ENCODE measurements around the gene MS4A8. TPM values are rescaled to one million over a fixed set of nuclear protein-coding genes. Genes with fewer than 3 reads are reported as not detected.

The MS4A8 gene
- total RNA-seq, 4 donors from 2014 or later: not detected

- DNase-seq: no peak
- Histone ChIP-seq H3K9me3 (no peaks in the 10 kb centered on the region), H3K4me1 (no peaks in the 10 kb centered on the region), H3K36me3 (no peaks in the 10 kb centered on the region), H3K27ac (no peak overlapping the region), H3K27me3 (no peaks in the 10 kb centered on the region), H3K4me3 (replicated peaks in 1 of 3) (no peak overlapping the region)
- TF ChIP-seq POLR2A (IDR thresholded peaks at IDR 0.05): no peak
- TF ChIP-seq CTCF (IDR thresholded peaks at IDR 0.05): no peak
- intact Hi-C loops (cut with DNase I): no loop called here
- WGBS, 2 donors: 88 to 89% methylated on average over 10 to 11 of the region's 11 CpGs
These were observed 64.4 kb downstream of the MS4A8 start for GRCh38 chr11:60763692-60764369.

GRCh38 chr11:60764879-60765278, 65.5 kb downstream of the MS4A8 start:
- no peaks in the 10 kb centered on the region for H3K36me3 ChIP-seq
- H3K9me3 ChIP-seq: no peaks in the 10 kb centered on the region
- WGBS, 2 donors: 15 to 32% methylated on average over 1 of the region's 1 CpG
- no peaks in the 10 kb centered on the region for H3K4me1 ChIP-seq
- H3K27ac ChIP-seq: no peak overlapping the region
- no peaks in the 10 kb centered on the region for H3K27me3 ChIP-seq
- no peak for DNase-seq
- no peak overlapping the region for H3K4me3 ChIP-seq (replicated peaks in 1 of 3)
- no peak for TF ChIP-seq CTCF (IDR thresholded peaks at IDR 0.05)
- no peak for TF ChIP-seq POLR2A (IDR thresholded peaks at IDR 0.05)
- intact Hi-C loops (cut with DNase I): no loop called here

GRCh38 chr11:60765355-60765754, 65.9 kb downstream of the MS4A8 start:
- H3K36me3 ChIP-seq: no peaks in the 10 kb centered on the region
- no peak for DNase-seq
- H3K4me1 ChIP-seq: no peaks in the 10 kb centered on the region
- H3K27me3 ChIP-seq: no peaks in the 10 kb centered on the region
- intact Hi-C loops (cut with DNase I): no loop called here
- WGBS, 2 donors: 94% methylated on average over 5 of the region's 5 CpGs
- no peaks in the 10 kb centered on the region for H3K9me3 ChIP-seq
- TF ChIP-seq POLR2A (IDR thresholded peaks at IDR 0.05) (no peak), CTCF (IDR thresholded peaks at IDR 0.05) (no peak)
- H3K4me3 ChIP-seq (replicated peaks in 1 of 3): no peak overlapping the region
- no peak overlapping the region for H3K27ac ChIP-seq

Other genes starting within 250 kb of the MS4A8 start
- under 1 TPM in 2 of 4 donors, not detected in 2; 0.13 to 0.25 TPM for gene MS4A1, start 243.8 kb upstream of the MS4A8 start, total RNA-seq
- not detected for gene MS4A12, start 206.8 kb upstream of the MS4A8 start, total RNA-seq
- gene MS4A13, start 184.2 kb upstream of the MS4A8 start, total RNA-seq: not detected
- gene MS4A18, start 25.1 kb downstream of the MS4A8 start, total RNA-seq: not detected
- not detected for gene MS4A15, start 57.3 kb downstream of the MS4A8 start, total RNA-seq
- not detected for gene MS4A10, start 85.7 kb downstream of the MS4A8 start, total RNA-seq
- 10 to 100 TPM in 2 of 4 donors, 1 to 10 TPM in 2; 6.7 to 19.6 (median 14.2) TPM for gene CCDC86, start 142.5 kb downstream of the MS4A8 start, total RNA-seq
- under 1 TPM in 1 of 4 donors, not detected in 3; 0.11 TPM for gene PTGDR2, start 156.3 kb downstream of the MS4A8 start, total RNA-seq
- not detected for gene ZP1, start 167.9 kb downstream of the MS4A8 start, total RNA-seq
- 10 to 100 TPM; 38.0 to 94.4 (median 71.5) TPM for gene PRPF19, start 207.0 kb downstream of the MS4A8 start, total RNA-seq
- gene TMEM109, start 214.5 kb downstream of the MS4A8 start, total RNA-seq: 100 to 1,000 TPM in 2 of 4 donors, 10 to 100 TPM in 2; 61.9 to 105 (median 96.0) TPM
- gene TMEM132A, start 224.8 kb downstream of the MS4A8 start, total RNA-seq: 1 to 10 TPM; 3.3 to 8.3 (median 3.9) TPM

All from thyroid gland (tissue), 4 donors.